Large intestine (tissue), 3 donors: Measurements from ENCODE around the gene MIA. TPM values are rescaled to one million over a fixed set of nuclear protein-coding genes. Genes with fewer than 3 reads are reported as not detected.
A peak's percentile ranks its signal among the peaks of the same experiment; 100 is the strongest.

ENCODE experiments used
- DNase-seq, 2 donors: peaks; one replicate each; pipeline versions ENCODE4 v3.0.0 to v3.0.0-alpha.2; 2013
- H3K27ac ChIP-seq: one replicate; pipeline ENCODE4 v1.5.1; 2013; ENCODE audit warnings: low read length
- H3K27me3 ChIP-seq: 2 replicates; pipeline ENCODE4 v1.6.1; 2013; ENCODE audit warnings: low read length; ENCODE audit not compliant: control insufficient read depth, insufficient read depth
- H3K36me3 ChIP-seq: 2 replicates; pipeline ENCODE4 v1.6.1; 2013; ENCODE audit warnings: low read length; ENCODE audit not compliant: control insufficient read depth, insufficient read depth
- H3K4me1 ChIP-seq: one replicate; pipeline ENCODE4 v1.6.1; 2013; ENCODE audit warnings: low read length; ENCODE audit not compliant: control insufficient read depth, insufficient read depth
- H3K4me3 ChIP-seq: one replicate; pipeline ENCODE4 v1.5.1; 2013; ENCODE audit warnings: low read length
- H3K9me3 ChIP-seq: one replicate; pipeline ENCODE4 v1.6.1; 2013; ENCODE audit warnings: mild to moderate bottlenecking, low read depth, low read length, moderate library complexity; ENCODE audit not compliant: control insufficient read depth
- WGBS: methylation state at CpG from one replicate; pipeline ENCODE4 v1.1.5; 2013; ENCODE audit warnings: low lambda C conversion rate; ENCODE audit not compliant: insufficient coverage; 5-methylcytosine and 5-hydroxymethylcytosine counted together
- polyA plus RNA-seq: library from polyadenylated mRNA; unstranded; fragments of 120-200 nt; gene quantifications from one replicate; pipeline ENCODE4 v1.2.1, GENCODE V29; 2013

MIA gene
- polyA plus RNA-seq, 1 donor: 6.2 TPM

- Histone ChIP-seq H3K4me1 (peaks cover 71% of the 10 kb centered on the region), H3K9me3 (peaks cover 2% of the 10 kb centered on the region), H3K4me3 (no peak overlapping the region), H3K27me3 (no peaks in the 10 kb centered on the region), H3K36me3 (peaks cover 64% of the 10 kb centered on the region), H3K27ac (peak overlapping the region; percentile 44)
- no peak for DNase-seq
- no CpG with 5 or more reads among the region's 9 CpGs for WGBS
Observed at GRCh38 chr19:40803170-40803856, 28.0 kb downstream of the MIA start.

- H3K9me3 ChIP-seq: peaks cover 2% of the 10 kb centered on the region
- peak overlapping the region; percentile 44 for H3K27ac ChIP-seq
- DNase-seq: peak; percentile 58 to 70
- no peak overlapping the region for H3K4me3 ChIP-seq
- peaks cover 71% of the 10 kb centered on the region for H3K36me3 ChIP-seq
- no CpG with 5 or more reads among the region's 6 CpGs for WGBS
- H3K4me1 ChIP-seq: peaks cover 71% of the 10 kb centered on the region
- H3K27me3 ChIP-seq: no peaks in the 10 kb centered on the region
Observed at GRCh38 chr19:40803857-40804782, 28.8 kb downstream of the MIA start.

- Histone ChIP-seq H3K27ac (peak overlapping the region; percentile 6), H3K36me3 (peaks cover 78% of the 10 kb centered on the region), H3K4me3 (no peak overlapping the region), H3K27me3 (no peaks in the 10 kb centered on the region), H3K9me3 (peaks cover 2% of the 10 kb centered on the region), H3K4me1 (peaks cover 74% of the 10 kb centered on the region)
- WGBS: no CpG with 5 or more reads among the region's 7 CpGs
- no peak for DNase-seq
Observed at GRCh38 chr19:40804783-40805242, 29.5 kb downstream of the MIA start.

GRCh38 chr19:40805258-40805868, 30.0 kb downstream of the MIA start:
- peaks cover 74% of the 10 kb centered on the region for H3K4me1 ChIP-seq
- WGBS: no CpG with 5 or more reads among the region's 2 CpGs
- no peak for DNase-seq
- peak overlapping the region; percentile 11 for H3K27ac ChIP-seq
- no peak overlapping the region for H3K4me3 ChIP-seq
- H3K27me3 ChIP-seq: no peaks in the 10 kb centered on the region
- H3K9me3 ChIP-seq: peaks cover 2% of the 10 kb centered on the region
- H3K36me3 ChIP-seq: peaks cover 77% of the 10 kb centered on the region

- peak overlapping the region; percentile 3 for H3K27ac ChIP-seq
- H3K4me1 ChIP-seq: peaks cover 68% of the 10 kb centered on the region
- H3K27me3 ChIP-seq: no peaks in the 10 kb centered on the region
- H3K4me3 ChIP-seq: no peak overlapping the region
- peak; percentile 88 to 89 for DNase-seq
- no peaks in the 10 kb centered on the region for H3K9me3 ChIP-seq
- peaks cover 66% of the 10 kb centered on the region for H3K36me3 ChIP-seq
- WGBS: no CpG with 5 or more reads among the region's 26 CpGs
Observed at GRCh38 chr19:40806423-40807146, 31.3 kb downstream of the MIA start.

- no CpG with 5 or more reads among the region's 18 CpGs for WGBS
- peaks cover 68% of the 10 kb centered on the region for H3K4me1 ChIP-seq
- H3K9me3 ChIP-seq: no peaks in the 10 kb centered on the region
- no peak overlapping the region for H3K4me3 ChIP-seq
- H3K36me3 ChIP-seq: peaks cover 58% of the 10 kb centered on the region
- H3K27ac ChIP-seq: peak overlapping the region; percentile 2
- DNase-seq: no peak
- H3K27me3 ChIP-seq: no peaks in the 10 kb centered on the region
Observed at GRCh38 chr19:40807147-40808020, 32.1 kb downstream of the MIA start.

- Histone ChIP-seq H3K36me3 (peaks cover 53% of the 10 kb centered on the region), H3K4me1 (peaks cover 68% of the 10 kb centered on the region), H3K27ac (no peak overlapping the region)
Observed at GRCh38 chr19:40808021-40808325, 32.7 kb downstream of the MIA start.

GRCh38 chr19:40808497-40808896, 33.2 kb downstream of the MIA start:
- no peak overlapping the region for H3K4me3 ChIP-seq
- no peak for DNase-seq
- no CpG with 5 or more reads among the region's 5 CpGs for WGBS
- H3K27ac ChIP-seq: no peak overlapping the region
- H3K36me3 ChIP-seq: peaks cover 47% of the 10 kb centered on the region
- H3K4me1 ChIP-seq: peaks cover 63% of the 10 kb centered on the region
- no peaks in the 10 kb centered on the region for H3K27me3 ChIP-seq
- H3K9me3 ChIP-seq: no peaks in the 10 kb centered on the region

More at GRCh38 chr19:40808021-40808325, 32.7 kb downstream of the MIA start:
- Histone ChIP-seq H3K4me3 (no peak overlapping the region), H3K27me3 (no peaks in the 10 kb centered on the region), H3K9me3 (no peaks in the 10 kb centered on the region)
- no CpG with 5 or more reads among the region's 2 CpGs for WGBS
- no peak for DNase-seq

GRCh38 chr19:40809358-40810086, 34.2 kb downstream of the MIA start:
- Histone ChIP-seq H3K27ac (no peak overlapping the region), H3K9me3 (no peaks in the 10 kb centered on the region), H3K4me1 (peaks cover 53% of the 10 kb centered on the region), H3K36me3 (peaks cover 39% of the 10 kb centered on the region), H3K27me3 (no peaks in the 10 kb centered on the region), H3K4me3 (peak overlapping the region; percentile 58)
- no peak for DNase-seq
- no CpG with 5 or more reads among the region's 39 CpGs for WGBS
